Transverse colon (tissue), 3 donors: ENCODE data around the gene MYD88.

ENCODE experiments used
- CTCF ChIP-seq, 5 experiments: fragments of 200-600 bp in 3 of 5; fragments of 450-650 bp in 2 of 5; sonication (generic) in 3 of 5; IDR thresholded peaks; 1 replicate in 2 of 5; 2 replicates in 3 of 5; pipeline ENCODE4 v1.5.1; 2016 to 2017; ENCODE audit warnings: antibody characterized with exemption in 5 of 5, inconsistent platforms in 3 of 5, mild to moderate bottlenecking in 2 of 5, moderate library complexity in 1 of 5
- POLR2A ChIP-seq: fragments of 450-650 bp; IDR thresholded peaks from one replicate; pipeline ENCODE4 v1.6.1; 2016; ENCODE audit warnings: antibody characterized with exemption, mild to moderate bottlenecking, moderate library complexity

GRCh38 chr3:38136777-38137614 is 1.5 kb upstream of the MYD88 start, which contains the start of gene ACAA1:
- TF ChIP-seq CTCF (IDR thresholded peaks at IDR 0.05) (no peak), POLR2A (peak; percentile 97)
